Neural crest cell (in vitro differentiated cells): ENCODE results near the gene DNAJC17. TPM values are rescaled to one million over a fixed set of nuclear protein-coding genes. Genes with fewer than 3 reads are reported as not detected.

Experiments used
- DNase-seq: peaks from one replicate; pipeline ENCODE4 v3.0.0; 2021; ENCODE audit warnings: low read depth, mixed read lengths, low spot score
- H3K27ac Mint-ChIP-seq: one replicate; pipeline ENCODE4 v1.8.0; 2021; ENCODE audit warnings: mild to moderate bottlenecking, mixed read lengths; ENCODE audit not compliant: unreplicated experiment
- H3K27me3 Mint-ChIP-seq: 2 replicates; pipeline ENCODE4 v1.8.0; 2021; ENCODE audit warnings: low read depth, mild to moderate bottlenecking, mixed read lengths
- H3K36me3 Mint-ChIP-seq: 2 replicates; pipeline ENCODE4 v1.8.0; 2021; ENCODE audit warnings: low read depth, mild to moderate bottlenecking, mixed read lengths
- H3K4me1 Mint-ChIP-seq: 2 replicates; pipeline ENCODE4 v1.8.0; 2021; ENCODE audit warnings: mixed read lengths
- H3K4me3 Mint-ChIP-seq: one replicate; pipeline ENCODE4 v1.8.0; 2021; ENCODE audit warnings: mild to moderate bottlenecking, mixed read lengths
- H3K9me3 Mint-ChIP-seq: 2 replicates; pipeline ENCODE4 v1.8.0; 2021; ENCODE audit warnings: mixed read lengths
- CTCF ChIP-seq: fragments of 200-600 bp; sonication (generic); conservative IDR thresholded peaks from 2 replicates; pipeline ENCODE4 v1.5.0; 2021; ENCODE audit warnings: antibody characterized with exemption, mild to moderate bottlenecking
- total RNA-seq: library from RNA; stranded (reverse); gene quantifications from 2 replicates; pipeline ENCODE4 v1.2.1, GENCODE V29; 2021

Gene DNAJC17
- total RNA-seq, 1 donor from 2014 or later = 39.3 TPM

- H3K4me1 Mint-ChIP-seq = no peaks in the 10 kb centered on the region
- peaks cover 13% of the 10 kb centered on the region for H3K27me3 Mint-ChIP-seq
- H3K27ac Mint-ChIP-seq = no peak within 1 kb of the TSS
- no peaks in the 10 kb centered on the region for H3K36me3 Mint-ChIP-seq
- no peak for TF ChIP-seq CTCF
- no peak for DNase-seq
- no peak within 1 kb of the TSS for H3K4me3 Mint-ChIP-seq
- no peaks in the 10 kb centered on the region for H3K9me3 Mint-ChIP-seq
These were observed 21.3 kb upstream of the DNAJC17 start, which contains the start of gene PPP1R14D for GRCh38 chr15:40828447-40829036. TSS of gene PPP1R14D (minus strand) at chr15:40828708. CDS start at chr15:40828641, 67 bp downstream.

- no peak for TF ChIP-seq CTCF
- no peaks in the 10 kb centered on the region for H3K36me3 Mint-ChIP-seq
These were observed 19.3 kb upstream of the DNAJC17 start for GRCh38 chr15:40826423-40827075.

GRCh38 chr15:40825661-40826422 lies 18.6 kb upstream of the DNAJC17 start:
- DNase-seq = no peak
- no peak overlapping the region for H3K4me3 Mint-ChIP-seq

More at GRCh38 chr15:40826423-40827075, 19.3 kb upstream of the DNAJC17 start:
- Mint-ChIP-seq H3K27me3 (peaks cover 13% of the 10 kb centered on the region), H3K4me3 (no peak overlapping the region), H3K9me3 (no peaks in the 10 kb centered on the region), H3K4me1 (no peaks in the 10 kb centered on the region), H3K27ac (no peak overlapping the region)
- DNase-seq = no peak

GRCh38 chr15:40823572-40824343 lies 16.5 kb upstream of the DNAJC17 start:
- DNase-seq = no peak
- Mint-ChIP-seq H3K36me3 (no peaks in the 10 kb centered on the region), H3K27me3 (peaks cover 13% of the 10 kb centered on the region), H3K27ac (no peak overlapping the region), H3K4me3 (no peak overlapping the region), H3K4me1 (no peaks in the 10 kb centered on the region), H3K9me3 (no peaks in the 10 kb centered on the region)
- no peak for TF ChIP-seq CTCF

More at GRCh38 chr15:40825661-40826422, 18.6 kb upstream of the DNAJC17 start:
- H3K4me1 Mint-ChIP-seq = no peaks in the 10 kb centered on the region
- H3K9me3 Mint-ChIP-seq = no peaks in the 10 kb centered on the region
- no peaks in the 10 kb centered on the region for H3K36me3 Mint-ChIP-seq
- H3K27me3 Mint-ChIP-seq = peaks cover 13% of the 10 kb centered on the region
- H3K27ac Mint-ChIP-seq = no peak overlapping the region
- no peak for TF ChIP-seq CTCF

- Mint-ChIP-seq H3K27me3 (peaks cover 5% of the 10 kb centered on the region), H3K4me3 (no peak overlapping the region), H3K9me3 (no peaks in the 10 kb centered on the region), H3K4me1 (no peaks in the 10 kb centered on the region), H3K36me3 (no peaks in the 10 kb centered on the region), H3K27ac (no peak overlapping the region)
- no peak for TF ChIP-seq CTCF
- DNase-seq = no peak
These were observed 13.9 kb upstream of the DNAJC17 start for GRCh38 chr15:40821195-40821594.
